ENCODE measurements around the gene KIDINS220. TPM values are rescaled to one million over a fixed set of nuclear protein-coding genes. Genes with fewer than 3 reads are reported as not detected.

The KIDINS220 gene
- total and polyA plus RNA-seq, 2 donors = 19.3 to 34.7 TPM

DNA sequence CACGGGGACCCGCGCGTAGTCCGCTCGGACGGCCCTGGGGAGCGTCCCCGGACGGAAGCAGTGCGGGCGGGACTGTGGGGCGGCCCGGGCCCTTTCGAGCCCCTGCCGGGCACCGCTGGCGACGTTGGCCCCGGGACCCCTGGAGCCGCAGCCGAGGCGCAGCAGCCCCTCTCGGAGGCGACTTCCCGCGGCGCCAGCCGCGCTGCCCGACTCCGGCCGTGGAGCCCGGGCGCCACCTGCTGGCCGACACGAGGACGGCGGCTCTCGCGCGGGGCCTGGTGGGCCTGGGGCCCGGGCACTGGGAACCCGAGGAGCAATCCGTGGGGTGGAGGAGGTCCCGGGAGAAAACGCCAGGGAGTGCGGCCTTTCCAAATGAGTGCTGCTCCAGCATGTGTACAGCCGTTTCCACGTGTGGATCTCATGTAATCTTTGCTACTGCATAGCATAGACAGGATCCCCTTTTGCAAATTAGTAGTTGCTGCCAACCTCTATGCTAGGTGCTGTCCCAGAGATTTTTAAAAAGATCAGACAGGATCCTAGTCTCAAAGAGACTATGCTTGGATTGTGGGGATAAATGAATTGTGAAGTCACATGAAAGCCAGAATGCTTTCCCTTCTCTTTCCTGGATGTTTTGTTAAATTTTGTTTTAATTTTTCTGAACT is 151.6 kb downstream of the KIDINS220 start:
- H3K36me3 ChIP-seq (ENCODE audit: control insufficient read depth in 2 of 2, insufficient read depth in 2 of 2, low read length in 1 of 2) = no peaks in the 10 kb centered on the region
- H3K4me3 ChIP-seq (ENCODE audit: low read length in 2 of 2) = peak overlapping the region in 1 of 2 donors; percentile 62
- peaks cover 9 to 17% of the 10 kb centered on the region in 2 donors for H3K4me1 ChIP-seq (ENCODE audit: control insufficient read depth in 2 of 2, insufficient read depth in 2 of 2, low read length in 2 of 2)
- peaks cover 3 to 5% of the 10 kb centered on the region in 2 donors for H3K27me3 ChIP-seq (ENCODE audit: control insufficient read depth in 2 of 2, insufficient read depth in 1 of 2, low read length in 1 of 2)
- WGBS = under 1% methylated on average over 50 of the region's 50 CpGs
- peak overlapping the region in 1 of 2 donors; percentile 86 for H3K27ac ChIP-seq (ENCODE audit: low read depth in 1 of 2, low read length in 1 of 2)
- H3K9me3 ChIP-seq (ENCODE audit: control insufficient read depth in 2 of 2, insufficient read depth in 1 of 2, low read length in 1 of 2) = no peaks in the 10 kb centered on the region
- peak in 6 of 9 donors; percentile 54 to 84 (median 72) for DNase-seq (ENCODE audit: low read depth in 6 of 9, low spot score in 9 of 9)

DNA sequence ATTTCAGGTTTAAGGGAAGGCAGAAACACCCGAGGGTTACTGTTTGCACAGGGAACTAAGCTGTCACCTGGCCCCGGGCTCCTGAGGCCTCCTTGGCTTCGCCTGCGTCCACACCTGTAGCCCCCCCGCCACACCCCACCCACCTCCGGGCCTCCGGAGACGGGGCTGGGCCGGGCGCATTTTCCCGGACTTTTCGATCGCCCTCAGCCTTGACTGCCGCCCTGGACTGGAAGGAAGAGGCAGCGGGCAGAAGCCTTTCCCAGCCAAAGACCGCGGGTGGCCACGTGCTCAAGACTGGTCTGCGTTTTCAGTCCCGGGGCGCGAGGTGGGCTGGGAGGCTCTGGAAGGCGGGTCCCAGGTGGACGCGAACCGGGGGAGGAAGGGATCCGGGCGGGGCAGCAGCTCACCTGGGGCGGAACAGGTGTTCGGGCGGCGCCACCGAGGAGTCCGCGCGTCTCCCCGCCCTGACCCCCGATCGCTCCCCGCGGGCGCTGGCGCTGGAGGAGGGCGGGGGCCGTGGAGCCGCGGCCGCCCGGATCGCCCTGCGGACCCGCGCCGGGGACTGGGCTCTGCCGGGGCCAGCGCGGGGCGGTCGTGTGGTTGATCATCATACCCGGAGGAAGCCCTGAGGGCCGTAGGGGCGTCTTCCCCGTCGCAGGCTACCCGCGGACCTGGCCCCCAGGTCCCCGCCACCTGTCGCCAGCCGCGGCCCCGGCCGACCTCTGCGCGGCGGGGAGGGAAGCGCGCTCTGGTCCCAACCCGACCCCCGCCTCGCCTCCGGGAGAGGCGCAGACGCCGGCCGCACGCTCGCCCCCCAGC is 152.3 kb downstream of the KIDINS220 start:
- H3K27ac ChIP-seq (ENCODE audit: low read depth in 1 of 2, low read length in 1 of 2) = peak overlapping the region; percentile 73 to 86
- no peaks in the 10 kb centered on the region for H3K36me3 ChIP-seq (ENCODE audit: control insufficient read depth in 2 of 2, insufficient read depth in 2 of 2, low read length in 1 of 2)
- WGBS = 2% methylated on average over 87 of the region's 87 CpGs
- peak in 1 of 9 donors; percentile 18 for DNase-seq (ENCODE audit: low read depth in 6 of 9, low spot score in 9 of 9)
- H3K9me3 ChIP-seq (ENCODE audit: control insufficient read depth in 2 of 2, insufficient read depth in 1 of 2, low read length in 1 of 2) = no peaks in the 10 kb centered on the region
- H3K4me1 ChIP-seq (ENCODE audit: control insufficient read depth in 2 of 2, insufficient read depth in 2 of 2, low read length in 2 of 2) = peaks cover 12 to 22% of the 10 kb centered on the region in 2 donors
- peak overlapping the region; percentile 62 to 75 for H3K4me3 ChIP-seq (ENCODE audit: low read length in 2 of 2)
- peaks cover 3 to 8% of the 10 kb centered on the region in 2 donors for H3K27me3 ChIP-seq (ENCODE audit: control insufficient read depth in 2 of 2, insufficient read depth in 1 of 2, low read length in 1 of 2)

DNA sequence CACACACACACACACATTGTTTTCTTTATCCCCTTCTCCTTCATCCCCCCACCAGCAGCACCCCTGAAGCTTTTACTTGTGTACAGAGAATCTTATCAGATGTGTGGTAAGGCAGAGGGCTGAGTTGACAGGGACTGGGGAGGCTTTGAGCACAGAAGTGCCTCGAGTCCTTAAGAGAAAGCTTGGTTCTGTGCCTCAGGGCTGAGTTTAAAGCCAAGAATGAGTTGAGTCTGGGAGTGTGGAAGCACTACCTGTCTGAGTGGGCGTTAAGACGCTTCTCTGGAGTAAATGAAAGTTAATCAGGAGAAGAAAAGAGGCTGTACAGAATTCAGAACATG is 152.9 kb downstream of the KIDINS220 start:
- DNase-seq (ENCODE audit: low read depth in 6 of 9, low spot score in 9 of 9) = peak in 6 of 9 donors; percentile 58 to 90 (median 74)
- no peaks in the 10 kb centered on the region for H3K36me3 ChIP-seq (ENCODE audit: control insufficient read depth in 2 of 2, insufficient read depth in 2 of 2, low read length in 1 of 2)
- WGBS = 31% methylated on average over 3 of the region's 3 CpGs
- peaks cover 16 to 27% of the 10 kb centered on the region in 2 donors for H3K4me1 ChIP-seq (ENCODE audit: control insufficient read depth in 2 of 2, insufficient read depth in 2 of 2, low read length in 2 of 2)
- H3K4me3 ChIP-seq (ENCODE audit: low read length in 2 of 2) = peak overlapping the region; percentile 62 to 75
- H3K27ac ChIP-seq (ENCODE audit: low read depth in 1 of 2, low read length in 1 of 2) = peak overlapping the region; percentile 73 to 86
- peaks cover 7 to 13% of the 10 kb centered on the region in 2 donors for H3K27me3 ChIP-seq (ENCODE audit: control insufficient read depth in 2 of 2, insufficient read depth in 1 of 2, low read length in 1 of 2)
- no peaks in the 10 kb centered on the region for H3K9me3 ChIP-seq (ENCODE audit: control insufficient read depth in 2 of 2, insufficient read depth in 1 of 2, low read length in 1 of 2)

DNA sequence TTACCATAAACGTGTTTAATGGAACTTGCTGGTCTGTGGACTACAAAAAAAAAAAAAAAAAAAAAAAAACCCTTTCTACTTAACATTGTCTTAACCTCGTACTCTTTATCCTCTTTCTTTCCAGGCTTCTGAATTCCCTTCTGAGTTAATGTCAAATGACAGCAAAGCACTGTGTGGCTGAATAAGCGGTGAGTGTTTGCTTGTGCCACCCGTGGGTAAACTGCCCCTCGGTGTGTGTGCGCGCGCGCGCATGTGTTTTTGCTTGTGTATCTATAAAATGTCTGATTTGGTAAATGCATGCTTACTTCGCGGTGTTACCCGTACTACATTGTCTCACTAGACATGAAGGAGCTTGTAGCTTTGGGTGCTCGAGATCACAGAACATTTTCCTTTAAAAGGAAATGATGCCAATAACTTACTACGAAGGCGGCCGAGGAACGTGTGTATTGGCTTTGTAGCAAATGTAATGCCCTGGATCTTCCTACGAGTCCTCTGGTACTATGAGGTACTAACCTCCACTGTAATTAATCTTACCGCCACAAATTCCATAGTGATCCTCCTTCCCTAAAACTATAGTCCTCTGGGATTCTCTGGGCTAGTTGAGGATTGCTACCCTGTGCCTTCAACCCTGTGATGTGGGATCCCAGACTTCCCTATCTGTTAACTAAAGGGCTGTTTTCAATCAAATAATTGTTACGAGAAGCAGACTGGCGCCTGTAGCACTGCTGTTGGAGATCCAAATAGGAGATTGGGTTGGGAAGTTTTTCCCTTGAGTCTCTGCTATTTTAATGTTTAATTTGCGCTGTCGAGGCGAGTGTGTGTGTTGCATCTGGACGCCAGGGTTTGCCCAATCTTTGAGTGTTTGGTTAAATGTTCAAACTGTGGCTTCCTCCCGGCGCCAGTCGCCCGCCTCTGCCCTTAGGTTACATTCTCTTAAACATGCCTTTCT is 154.4 kb downstream of the KIDINS220 start:
- Histone ChIP-seq H3K4me3 (ENCODE audit: low read length in 2 of 2) (peak overlapping the region; percentile 57 to 75), H3K27me3 (ENCODE audit: control insufficient read depth in 2 of 2, insufficient read depth in 1 of 2, low read length in 1 of 2) (peaks cover 20 to 28% of the 10 kb centered on the region in 2 donors), H3K4me1 (ENCODE audit: control insufficient read depth in 2 of 2, insufficient read depth in 2 of 2, low read length in 2 of 2) (peaks cover 25 to 39% of the 10 kb centered on the region in 2 donors), H3K36me3 (ENCODE audit: control insufficient read depth in 2 of 2, insufficient read depth in 2 of 2, low read length in 1 of 2) (no peaks in the 10 kb centered on the region), H3K9me3 (ENCODE audit: control insufficient read depth in 2 of 2, insufficient read depth in 1 of 2, low read length in 1 of 2) (peaks cover 0 to 2% of the 10 kb centered on the region in 2 donors), H3K27ac (ENCODE audit: low read depth in 1 of 2, low read length in 1 of 2) (peak overlapping the region; percentile 90 to 91)
- DNase-seq (ENCODE audit: low read depth in 6 of 9, low spot score in 9 of 9) = peak in 4 of 9 donors; percentile 48 to 78 (median 58)
- WGBS = 1% methylated on average over 30 of the region's 30 CpGs

DNA sequence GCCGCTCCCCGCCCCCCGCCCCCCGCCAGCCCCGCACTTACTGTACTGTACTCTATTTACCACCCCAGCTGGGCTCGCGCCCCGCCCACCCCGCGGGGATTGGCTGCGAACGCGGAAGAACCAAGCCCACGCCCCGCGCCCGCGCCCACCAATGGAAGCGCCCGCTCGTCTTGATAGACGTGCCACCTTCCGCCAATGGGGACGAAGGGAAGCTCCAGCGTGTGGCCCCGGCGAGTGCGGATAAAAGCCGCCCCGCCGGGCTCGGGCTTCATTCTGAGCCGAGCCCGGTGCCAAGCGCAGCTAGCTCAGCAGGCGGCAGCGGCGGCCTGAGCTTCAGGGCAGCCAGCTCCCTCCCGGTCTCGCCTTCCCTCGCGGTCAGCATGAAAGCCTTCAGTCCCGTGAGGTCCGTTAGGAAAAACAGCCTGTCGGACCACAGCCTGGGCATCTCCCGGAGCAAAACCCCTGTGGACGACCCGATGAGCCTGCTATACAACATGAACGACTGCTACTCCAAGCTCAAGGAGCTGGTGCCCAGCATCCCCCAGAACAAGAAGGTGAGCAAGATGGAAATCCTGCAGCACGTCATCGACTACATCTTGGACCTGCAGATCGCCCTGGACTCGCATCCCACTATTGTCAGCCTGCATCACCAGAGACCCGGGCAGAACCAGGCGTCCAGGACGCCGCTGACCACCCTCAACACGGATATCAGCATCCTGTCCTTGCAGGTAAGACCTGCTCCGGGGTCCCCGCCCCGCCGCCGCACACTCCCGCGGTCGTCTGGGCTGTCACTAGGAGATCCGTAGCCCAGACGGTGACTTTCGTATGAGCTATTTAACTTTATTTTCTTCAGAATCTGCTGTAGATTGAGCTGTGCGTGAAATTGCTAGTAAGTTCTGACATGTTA is 155.4 kb downstream of the KIDINS220 start, which contains the start of gene ID2:
Gene ID2 (plus strand): TSS at position 271 of the 907 bp plus-strand sequence. CDS start 110 bp downstream, at position 381.
- under 1% methylated on average over 70 of the region's 70 CpGs for WGBS
- Histone ChIP-seq H3K27ac (ENCODE audit: low read depth in 1 of 2, low read length in 1 of 2) (peak within 1 kb of the TSS; percentile 90 to 91), H3K4me1 (ENCODE audit: control insufficient read depth in 2 of 2, insufficient read depth in 2 of 2, low read length in 2 of 2) (peaks cover 28 to 49% of the 10 kb centered on the region in 2 donors), H3K9me3 (ENCODE audit: control insufficient read depth in 2 of 2, insufficient read depth in 1 of 2, low read length in 1 of 2) (peaks cover 0 to 2% of the 10 kb centered on the region in 2 donors), H3K4me3 (ENCODE audit: low read length in 2 of 2) (peak within 1 kb of the TSS; percentile 57 to 75), H3K27me3 (ENCODE audit: control insufficient read depth in 2 of 2, insufficient read depth in 1 of 2, low read length in 1 of 2) (peaks cover 30 to 37% of the 10 kb centered on the region in 2 donors), H3K36me3 (ENCODE audit: control insufficient read depth in 2 of 2, insufficient read depth in 2 of 2, low read length in 1 of 2) (no peaks in the 10 kb centered on the region)
- peak; percentile 93 to 100 (median 99) for DNase-seq (ENCODE audit: low read depth in 6 of 9, low spot score in 9 of 9)

DNA sequence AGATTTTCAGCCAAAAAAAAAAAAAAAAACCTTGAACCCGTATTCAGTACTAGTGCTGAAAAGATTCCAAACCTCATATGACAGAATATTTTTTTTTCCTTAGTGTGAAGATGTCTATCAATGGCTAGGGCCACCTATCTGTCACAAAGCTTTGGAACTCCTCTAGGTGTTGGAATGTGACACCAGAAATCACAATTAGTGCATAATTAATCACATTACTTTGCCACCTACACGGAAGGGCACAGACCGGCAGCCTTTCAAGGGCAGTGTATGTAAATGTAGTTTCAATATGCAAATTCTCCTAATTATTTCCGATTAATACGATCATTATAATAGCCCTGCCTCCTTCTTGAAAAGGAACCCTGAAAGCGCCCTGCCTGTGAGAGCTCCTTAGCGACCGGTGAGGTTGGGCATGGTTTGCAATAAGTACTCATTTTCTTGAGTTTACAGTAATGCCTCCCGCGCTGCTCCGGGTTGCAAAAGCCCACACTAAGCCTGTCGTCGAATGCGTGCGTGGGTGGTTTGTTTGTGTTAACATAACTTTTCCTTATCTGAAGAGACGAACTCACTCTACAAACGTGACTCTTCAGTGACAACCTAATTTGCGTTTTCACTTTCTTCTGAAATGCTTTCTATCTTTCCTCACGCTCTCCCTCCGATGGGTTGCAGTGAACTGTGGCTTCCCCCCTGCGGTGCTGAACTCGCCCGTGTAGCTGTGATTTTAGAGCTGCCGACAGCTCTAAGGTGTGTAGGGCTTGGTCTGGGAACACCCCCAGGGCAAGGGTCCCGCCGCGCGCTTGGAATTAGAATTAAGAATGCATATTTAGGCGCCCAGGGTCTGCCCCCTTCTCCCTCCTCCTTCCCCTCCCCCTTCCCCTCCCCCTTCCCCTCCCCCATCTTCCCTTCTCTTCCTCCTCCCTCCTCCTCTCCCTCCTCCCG is 156.3 kb downstream of the KIDINS220 start:
- H3K4me3 ChIP-seq (ENCODE audit: low read length in 2 of 2) = peak overlapping the region; percentile 42 to 52
- H3K4me1 ChIP-seq (ENCODE audit: control insufficient read depth in 2 of 2, insufficient read depth in 2 of 2, low read length in 2 of 2) = peaks cover 28 to 56% of the 10 kb centered on the region in 2 donors
- 6% methylated on average over 30 of the region's 30 CpGs for WGBS
- H3K9me3 ChIP-seq (ENCODE audit: control insufficient read depth in 2 of 2, insufficient read depth in 1 of 2, low read length in 1 of 2) = peaks cover 3 to 6% of the 10 kb centered on the region in 2 donors
- peak in 6 of 9 donors; percentile 47 to 83 (median 62) for DNase-seq (ENCODE audit: low read depth in 6 of 9, low spot score in 9 of 9)
- no peaks in the 10 kb centered on the region for H3K36me3 ChIP-seq (ENCODE audit: control insufficient read depth in 2 of 2, insufficient read depth in 2 of 2, low read length in 1 of 2)
- peak overlapping the region; percentile 86 to 87 for H3K27ac ChIP-seq (ENCODE audit: low read depth in 1 of 2, low read length in 1 of 2)
- peaks cover 39 to 47% of the 10 kb centered on the region in 2 donors for H3K27me3 ChIP-seq (ENCODE audit: control insufficient read depth in 2 of 2, insufficient read depth in 1 of 2, low read length in 1 of 2)

All from thymus (tissue), 11 donors.